CD14-positive monocyte (primary cell): ENCODE data around the gene NAXD. TPM values are rescaled to one million over a fixed set of nuclear protein-coding genes. Genes with fewer than 3 reads are reported as not detected.

ENCODE experiments used
- DNase-seq, 3 donors: peaks; one replicate each; pipeline ENCODE4 v3.0.0-alpha.2; 2011 to 2022
- H2AFZ ChIP-seq: 2 replicates; pipeline ENCODE4 v1.6.0; 2012; ENCODE audit warnings: mild to moderate bottlenecking, low read depth, low read length, inconsistent platforms; ENCODE audit not compliant: insufficient read depth, poor library complexity, severe bottlenecking
- H3K27ac ChIP-seq, 2 donors: 1 replicate in 1 of 2; 2 replicates in 1 of 2; pipeline ENCODE4 v1.5.1; 2012 to 2013; ENCODE audit warnings: low read length in 2 of 2, control low read depth in 1 of 2, inconsistent platforms in 1 of 2, low read depth in 1 of 2, mild to moderate bottlenecking in 1 of 2
- H3K27me3 ChIP-seq, 2 donors: one replicate each; pipeline versions ENCODE4 v1.6.0 to v1.6.1; 2011 to 2013; ENCODE audit warnings: low read length in 2 of 2; ENCODE audit not compliant: control insufficient read depth in 2 of 2, insufficient read depth in 2 of 2
- H3K36me3 ChIP-seq, 2 donors: replicated peaks in 1 of 2; 1 replicate in 1 of 2; 2 replicates in 1 of 2; pipeline versions ENCODE4 v1.5.1 to v1.6.1; 2012 to 2013; ENCODE audit warnings: low read length in 2 of 2, control low read depth in 1 of 2, inconsistent platforms in 1 of 2, mild to moderate bottlenecking in 1 of 2; ENCODE audit not compliant: insufficient read depth in 2 of 2, control insufficient read depth in 1 of 2
- H3K4me1 ChIP-seq, 2 donors: 1 replicate in 1 of 2; 2 replicates in 1 of 2; pipeline versions ENCODE4 v1.5.1 to v1.6.1; 2012 to 2013; ENCODE audit warnings: low read length in 2 of 2, control low read depth in 1 of 2, inconsistent platforms in 1 of 2, mild to moderate bottlenecking in 1 of 2, moderate library complexity in 1 of 2; ENCODE audit not compliant: insufficient read depth in 2 of 2, control insufficient read depth in 1 of 2
- H3K4me2 ChIP-seq: replicated peaks from 2 replicates; pipeline ENCODE3; 2012; ENCODE audit warnings: low read length, moderate library complexity, mild to moderate bottlenecking; ENCODE audit not compliant: poor library complexity, severe bottlenecking; ENCODE audit errors: extremely low read depth
- H3K4me3 ChIP-seq, 3 experiments: fragments of 200-600 bp in 1 of 3; sonication (generic) in 1 of 3; replicated peaks in 1 of 3; 1 replicate in 2 of 3; 2 replicates in 1 of 3; pipeline ENCODE4 v1.5.1; 2011 to 2013; ENCODE audit warnings: low read length in 3 of 3, mild to moderate bottlenecking in 3 of 3, control low read depth in 2 of 3, low read depth in 2 of 3, inconsistent platforms in 1 of 3, moderate library complexity in 1 of 3
- H3K79me2 ChIP-seq: 2 replicates; pipeline ENCODE4 v1.6.0; 2012; ENCODE audit warnings: mild to moderate bottlenecking, control low read depth, inconsistent platforms, low read length, moderate library complexity; ENCODE audit not compliant: insufficient read depth
- H3K9ac ChIP-seq: 2 replicates; pipeline ENCODE4 v1.6.0; 2017; ENCODE audit warnings: low read length, mild to moderate bottlenecking; ENCODE audit not compliant: insufficient read depth, poor library complexity, severe bottlenecking
- H3K9me3 ChIP-seq, 2 donors: replicated peaks in 1 of 2; 1 replicate in 1 of 2; 2 replicates in 1 of 2; pipeline versions ENCODE4 v1.5.1 to v1.6.1; 2012 to 2013; ENCODE audit warnings: low read length in 2 of 2, control low read depth in 1 of 2; ENCODE audit not compliant: control insufficient read depth in 1 of 2, insufficient read depth in 1 of 2
- H4K20me1 ChIP-seq: 2 replicates; pipeline ENCODE4 v1.6.0; 2012; ENCODE audit warnings: mild to moderate bottlenecking, low read length, control low read depth, moderate library complexity; ENCODE audit not compliant: insufficient read depth
- H3K27ac Mint-ChIP-seq, 7 donors: one replicate each; pipeline ENCODE4 v1.8.0; 2020; ENCODE audit warnings: mild to moderate bottlenecking in 7 of 7, mixed read lengths in 7 of 7, moderate library complexity in 6 of 7, inconsistent platforms in 2 of 7
- H3K27me3 Mint-ChIP-seq, 3 donors: one replicate each; pipeline ENCODE4 v1.8.0; 2021 to 2022; ENCODE audit warnings: low read depth in 3 of 3, mild to moderate bottlenecking in 3 of 3, mixed read lengths in 3 of 3, moderate library complexity in 3 of 3, inconsistent platforms in 1 of 3
- H3K36me3 Mint-ChIP-seq, 2 donors: one replicate each; pipeline ENCODE4 v1.8.0; 2020; ENCODE audit warnings: mixed read lengths in 2 of 2, inconsistent platforms in 1 of 2, mild to moderate bottlenecking in 1 of 2
- H3K4me1 Mint-ChIP-seq: one replicate; pipeline ENCODE4 v1.8.0; 2020; ENCODE audit warnings: mild to moderate bottlenecking, mixed read lengths
- H3K4me3 Mint-ChIP-seq, 2 donors: one replicate each; pipeline ENCODE4 v1.8.0; 2020; ENCODE audit warnings: mild to moderate bottlenecking in 2 of 2, mixed read lengths in 2 of 2, moderate library complexity in 1 of 2
- H3K9me3 Mint-ChIP-seq, 7 donors: one replicate each; pipeline ENCODE4 v1.8.0; 2020 to 2022; ENCODE audit warnings: mixed read lengths in 7 of 7, mild to moderate bottlenecking in 6 of 7, moderate library complexity in 6 of 7, inconsistent platforms in 2 of 7
- WGBS: methylation state at CpG from one replicate; pipeline ENCODE4 v1.1.5; 2013; ENCODE audit warnings: missing lambda C conversion rate; ENCODE audit not compliant: insufficient coverage; 5-methylcytosine and 5-hydroxymethylcytosine counted together
- intact Hi-C, 2 donors: fragments of 100-400 bp; cut with micrococcal nuclease; formaldehyde crosslinking; loops; one replicate each; pipeline versions ENCODE4 v1.15.0 to v1.15.1; 2023
- polyA plus RNA-seq, 3 donors: library from polyadenylated mRNA; depleted of rRNA in 1 of 3; unstranded in 2 of 3; stranded (reverse) in 1 of 3; fragments of 300-500 nt in 2 of 3; fragments of >200 nt in 1 of 3; fragmentation: Illumina TruSeq in 2 of 3; gene quantifications; 1 replicate in 2 of 3; 2 replicates in 1 of 3; pipeline ENCODE4 v1.2.3, GENCODE V29; 2012 to 2021
- TF ChIP-seq, protein P1 (sequence below): fragments of 200-600 bp; IDR thresholded peaks from one replicate; pipeline ENCODE4 v1.8.0; 2022; ENCODE audit warnings: antibody characterized with exemption, mild to moderate bottlenecking

Gene NAXD
- polyA plus RNA-seq, 3 donors = 7.4 to 22.8 (median 8.5) TPM

DNA sequence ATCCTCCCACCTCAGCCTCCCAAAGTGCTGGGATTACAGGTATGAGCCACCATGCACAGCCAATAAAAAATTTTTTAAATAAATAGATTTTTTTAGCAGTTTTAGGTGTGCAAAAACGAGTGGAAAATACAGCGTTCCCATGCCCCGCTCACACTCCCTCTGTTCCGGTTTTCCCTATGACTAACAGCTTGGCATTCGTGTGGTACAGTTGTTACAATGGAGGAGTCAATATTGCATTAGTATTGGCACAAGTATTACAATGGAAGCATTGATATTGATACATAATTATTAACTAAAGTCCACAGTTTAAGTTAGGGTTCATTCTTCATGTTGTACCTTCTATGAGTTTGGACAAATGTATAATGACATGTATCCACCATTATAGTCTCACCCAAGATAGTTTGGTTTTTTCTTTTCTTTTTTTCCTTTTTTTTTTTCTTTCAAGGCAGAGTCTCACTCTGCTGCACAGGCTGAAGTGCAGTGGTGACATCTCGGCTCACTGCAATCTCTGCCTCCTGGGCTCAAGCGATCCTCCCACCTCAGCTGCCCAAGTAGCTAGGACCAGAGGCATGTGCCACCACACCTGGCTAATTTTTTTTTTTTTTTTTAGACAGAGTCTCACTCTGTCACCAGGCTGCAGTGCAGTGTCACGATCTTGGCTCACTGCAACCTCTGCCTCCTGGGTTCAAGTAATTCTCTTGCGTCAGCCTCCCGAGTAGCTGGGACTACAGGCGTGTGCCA lies 38.4 kb upstream of the NAXD start:
- TF ChIP-seq, protein P1, sequence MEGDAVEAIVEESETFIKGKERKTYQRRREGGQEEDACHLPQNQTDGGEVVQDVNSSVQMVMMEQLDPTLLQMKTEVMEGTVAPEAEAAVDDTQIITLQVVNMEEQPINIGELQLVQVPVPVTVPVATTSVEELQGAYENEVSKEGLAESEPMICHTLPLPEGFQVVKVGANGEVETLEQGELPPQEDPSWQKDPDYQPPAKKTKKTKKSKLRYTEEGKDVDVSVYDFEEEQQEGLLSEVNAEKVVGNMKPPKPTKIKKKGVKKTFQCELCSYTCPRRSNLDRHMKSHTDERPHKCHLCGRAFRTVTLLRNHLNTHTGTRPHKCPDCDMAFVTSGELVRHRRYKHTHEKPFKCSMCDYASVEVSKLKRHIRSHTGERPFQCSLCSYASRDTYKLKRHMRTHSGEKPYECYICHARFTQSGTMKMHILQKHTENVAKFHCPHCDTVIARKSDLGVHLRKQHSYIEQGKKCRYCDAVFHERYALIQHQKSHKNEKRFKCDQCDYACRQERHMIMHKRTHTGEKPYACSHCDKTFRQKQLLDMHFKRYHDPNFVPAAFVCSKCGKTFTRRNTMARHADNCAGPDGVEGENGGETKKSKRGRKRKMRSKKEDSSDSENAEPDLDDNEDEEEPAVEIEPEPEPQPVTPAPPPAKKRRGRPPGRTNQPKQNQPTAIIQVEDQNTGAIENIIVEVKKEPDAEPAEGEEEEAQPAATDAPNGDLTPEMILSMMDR = no peak
- H3K4me3 Mint-ChIP-seq = peak overlapping the region in 1 of 2 donors; percentile 16
- H3K36me3 Mint-ChIP-seq = no peaks in the 10 kb centered on the region
- intact Hi-C loops = no loop called here
- Histone ChIP-seq H3K4me1 (peaks cover 21 to 33% of the 10 kb centered on the region in 2 donors), H3K79me2 (no peaks in the 10 kb centered on the region), H3K27me3 (peaks cover 0 to 7% of the 10 kb centered on the region in 2 donors), H3K4me3 (no peak overlapping the region), H3K9me3 (no peaks in the 10 kb centered on the region), H3K4me2 (no peak overlapping the region), H2AFZ (no peak overlapping the region), H3K9ac (no peak overlapping the region), H3K36me3 (no peaks in the 10 kb centered on the region), H3K27ac (no peak overlapping the region), H4K20me1 (no peaks in the 10 kb centered on the region)
- 85% methylated on average over 6 of the region's 11 CpGs for WGBS
- peaks cover 38% of the 10 kb centered on the region for H3K4me1 Mint-ChIP-seq
- H3K27ac Mint-ChIP-seq = no peak overlapping the region
- H3K9me3 Mint-ChIP-seq = peaks cover 0 to 10% (median 0%) of the 10 kb centered on the region in 7 donors
- no peak for DNase-seq
- peaks cover 7 to 17% (median 12%) of the 10 kb centered on the region in 3 donors for H3K27me3 Mint-ChIP-seq

DNA sequence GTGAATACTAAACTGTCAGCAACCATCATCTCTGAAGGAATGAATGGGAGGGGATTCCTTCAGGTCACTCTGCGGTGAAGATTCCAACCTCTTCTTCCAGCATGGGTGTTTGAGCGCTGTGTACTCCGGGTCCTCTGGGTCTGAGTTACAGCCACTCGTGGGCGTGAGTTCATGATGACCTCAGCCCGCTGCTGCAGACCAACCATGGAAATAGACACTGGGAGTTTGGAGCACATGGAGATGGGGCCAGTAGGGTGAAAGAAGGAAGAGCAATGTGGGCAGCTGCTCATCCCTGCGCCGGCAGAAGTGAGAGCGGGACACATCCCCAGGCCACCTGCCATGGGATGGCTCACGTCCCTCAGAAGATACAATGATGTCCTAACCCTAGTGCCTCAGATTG lies 37.0 kb upstream of the NAXD start:
- peaks cover 38% of the 10 kb centered on the region for H3K4me1 Mint-ChIP-seq
- WGBS = 82% methylated on average over 8 of the region's 10 CpGs

More for the DNA sequence above, 37.0 kb upstream of the NAXD start:
- H3K36me3 ChIP-seq = no peaks in the 10 kb centered on the region
- H3K4me1 ChIP-seq = peaks cover 21 to 33% of the 10 kb centered on the region in 2 donors
- Mint-ChIP-seq H3K9me3 (peaks cover 0 to 10% (median 0%) of the 10 kb centered on the region in 7 donors), H3K4me3 (peak overlapping the region in 1 of 2 donors; percentile 44), H3K36me3 (no peaks in the 10 kb centered on the region), H3K27me3 (peaks cover 6 to 12% (median 11%) of the 10 kb centered on the region in 3 donors), H3K27ac (no peak overlapping the region)
- H3K4me2 ChIP-seq = no peak overlapping the region
- no peaks in the 10 kb centered on the region for H3K79me2 ChIP-seq
- no peak overlapping the region for H3K4me3 ChIP-seq
- no peaks in the 10 kb centered on the region for H3K9me3 ChIP-seq
- peaks cover 0 to 7% of the 10 kb centered on the region in 2 donors for H3K27me3 ChIP-seq
- H4K20me1 ChIP-seq = no peaks in the 10 kb centered on the region
- no peak overlapping the region for H2AFZ ChIP-seq
- H3K9ac ChIP-seq = no peak overlapping the region
- no peak for DNase-seq
- TF ChIP-seq, protein P1 = no peak
- no peak overlapping the region for H3K27ac ChIP-seq
- intact Hi-C loops = no loop called here
